ENCODE results near the gene WFDC5.

WFDC5 gene

GRCh38 chr20:45115386-45115774 lies 406 bp upstream of the WFDC5 start:
- no peak for DNase-seq (ENCODE audit: low spot score)

DNA sequence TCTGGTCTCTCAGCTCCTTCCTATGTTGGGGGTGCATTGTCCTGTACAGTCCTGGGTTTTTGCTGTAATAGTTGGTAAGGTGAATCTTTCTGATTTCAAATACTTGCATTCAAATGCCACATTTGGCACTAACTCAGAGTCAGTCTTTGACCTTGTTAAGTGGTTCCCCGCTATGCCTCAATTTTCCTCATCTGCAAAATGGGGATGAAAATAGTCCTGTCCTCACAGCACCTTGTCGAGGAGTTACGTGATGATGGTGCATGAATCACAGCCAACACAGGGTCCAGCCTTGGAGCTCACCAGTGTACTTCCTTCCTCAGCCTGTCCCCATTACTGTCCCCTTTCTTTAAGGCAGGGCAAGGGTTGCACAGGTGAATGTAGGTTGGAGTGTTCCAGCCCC lies 1.1 kb downstream of the WFDC5 start:
- DNase-seq (ENCODE audit: low spot score) = no peak

DNA sequence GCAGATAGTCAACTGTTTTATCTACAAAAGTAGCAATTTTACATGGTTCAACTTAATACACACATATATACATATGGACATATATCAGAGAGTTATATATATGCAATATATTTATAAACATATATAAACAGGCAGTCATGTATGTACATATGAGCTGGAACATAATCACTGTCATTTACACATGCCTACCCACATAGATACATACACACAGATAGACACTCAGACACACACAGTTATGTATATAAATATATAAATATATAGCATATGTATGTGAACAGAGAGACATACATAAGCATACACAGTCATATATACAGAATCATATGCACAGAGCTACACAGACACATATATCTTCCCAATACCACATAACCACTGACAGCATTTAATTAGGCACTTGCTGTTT lies 2.2 kb downstream of the WFDC5 start:
- no peak for DNase-seq (ENCODE audit: low spot score)

DNA sequence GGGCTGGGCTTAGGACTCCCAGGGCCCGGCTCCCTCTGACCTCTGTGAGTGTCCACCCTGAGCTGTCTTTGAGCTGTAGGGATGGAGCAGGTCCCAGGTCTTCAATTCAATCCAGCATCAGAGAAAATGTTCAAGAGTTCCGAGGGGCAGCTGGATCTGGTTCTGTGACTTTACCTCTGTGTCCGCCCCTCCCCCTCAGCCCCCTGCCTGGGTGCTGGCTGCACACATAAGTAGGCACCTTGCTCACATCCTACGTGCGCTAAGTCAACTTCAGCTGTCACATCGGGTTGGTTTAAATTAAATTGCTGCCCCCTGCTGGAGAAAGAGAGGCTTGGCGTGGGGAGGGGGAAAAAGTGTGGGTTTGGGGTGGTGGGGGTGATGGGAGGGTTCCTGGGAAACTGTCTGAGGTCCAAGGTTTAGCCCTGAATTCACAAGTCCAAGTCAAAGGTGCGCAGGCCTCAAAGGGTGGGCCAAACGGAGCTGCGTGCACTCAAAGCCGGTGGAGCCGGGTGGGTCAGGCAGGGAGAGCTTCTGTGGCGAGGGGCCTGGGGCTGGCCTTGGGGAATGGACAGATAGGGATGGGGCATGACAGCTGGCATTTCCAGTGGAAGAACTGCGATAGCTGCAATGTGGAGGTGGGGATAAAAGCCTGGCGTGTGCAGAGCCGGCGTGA lies 3.0 kb downstream of the WFDC5 start:
- no peak for DNase-seq (ENCODE audit: low spot score)

DNA sequence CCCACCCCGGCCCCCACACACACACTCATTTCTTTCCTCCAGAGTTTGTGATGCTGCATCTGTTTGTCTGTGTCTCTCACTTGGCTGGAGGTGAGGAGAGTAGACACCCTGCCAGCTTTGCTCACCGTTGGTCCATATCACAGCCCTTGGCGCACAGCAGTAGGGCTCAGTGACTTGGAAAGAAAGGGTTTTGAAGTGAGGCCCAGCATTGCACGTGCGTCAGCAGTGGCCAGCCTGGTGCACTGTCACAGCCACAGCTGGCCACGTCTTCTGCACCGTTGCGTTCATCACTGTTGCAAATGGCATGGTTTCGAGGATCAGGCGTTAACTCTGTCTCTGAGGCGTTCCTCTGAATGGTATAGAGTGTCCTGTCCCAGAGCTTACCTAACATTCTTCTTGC lies 3.7 kb downstream of the WFDC5 start:
- DNase-seq (ENCODE audit: low spot score) = no peak

DNA sequence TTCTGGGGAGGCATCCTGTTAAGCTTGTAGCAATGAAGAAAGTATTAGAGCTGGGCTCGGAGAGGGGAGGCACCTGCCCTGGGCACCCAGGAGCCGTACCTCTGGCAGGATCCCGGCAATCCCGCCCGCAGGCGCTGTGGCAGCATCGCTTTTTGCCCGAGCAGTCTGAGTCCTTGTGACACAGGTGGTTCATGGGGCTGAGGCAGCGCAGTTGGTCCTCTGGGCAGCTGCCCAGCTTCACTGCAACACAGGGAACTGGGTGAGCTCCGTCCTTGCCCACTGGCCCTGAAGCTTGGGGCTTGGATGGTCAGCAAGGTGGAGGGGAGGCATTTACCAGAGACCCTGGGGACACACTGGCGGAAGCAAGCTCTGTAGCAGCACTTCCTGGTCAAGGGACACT lies 4.7 kb downstream of the WFDC5 start:
- DNase-seq (ENCODE audit: low spot score) = no peak

GRCh38 chr20:45109634-45110033 lies 5.3 kb downstream of the WFDC5 start:
- no peak for DNase-seq (ENCODE audit: low spot score)

- no peak for DNase-seq (ENCODE audit: low spot score)
Measured at GRCh38 chr20:45105317-45105716, 9.7 kb downstream of the WFDC5 start.

GRCh38 chr20:45104786-45105185 lies 10.2 kb downstream of the WFDC5 start:
- no peak for DNase-seq (ENCODE audit: low spot score)

- no peak for DNase-seq (ENCODE audit: low spot score)
Measured at GRCh38 chr20:45103072-45103471, 11.9 kb downstream of the WFDC5 start.

GRCh38 chr20:45101333-45101850 lies 13.6 kb downstream of the WFDC5 start:
- no peak for DNase-seq (ENCODE audit: low spot score)

DNA sequence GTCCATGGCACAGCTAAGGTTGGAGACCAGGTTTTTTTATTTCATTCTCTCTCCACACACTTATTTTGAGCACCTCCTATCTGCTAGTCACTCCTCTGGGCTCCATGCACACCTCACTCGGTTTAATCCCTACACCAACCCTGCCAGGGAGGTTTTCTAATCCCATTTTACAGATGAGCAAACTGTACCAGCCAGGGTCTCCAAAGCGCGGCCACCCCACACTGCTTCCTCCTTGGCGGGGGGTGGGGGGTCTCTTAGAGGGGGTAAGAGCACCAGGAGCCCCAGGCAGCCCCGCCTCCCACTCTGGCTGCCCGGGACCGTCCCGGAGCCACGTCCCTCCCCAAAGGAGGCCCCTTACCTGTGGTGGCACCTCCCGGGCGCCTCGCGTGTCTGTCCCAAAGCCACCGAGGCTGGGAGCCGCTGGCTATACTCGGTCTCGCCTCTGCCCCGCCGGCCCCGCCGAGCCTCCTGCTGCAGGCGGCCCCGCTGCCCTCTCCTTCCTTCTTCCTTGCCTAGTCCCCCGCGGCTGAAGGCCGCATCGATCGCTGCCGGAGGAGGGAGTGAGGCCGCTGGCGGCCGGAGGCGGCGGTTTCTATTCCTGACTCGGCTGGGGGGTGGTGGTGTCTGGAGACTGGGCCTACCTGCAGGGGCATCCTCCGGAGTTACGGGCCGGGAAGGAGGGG lies 14.3 kb downstream of the WFDC5 start, which contains the start of gene KCNS1:
Gene KCNS1 (minus strand): TSS at position 565 of the 683 bp plus-strand sequence. CDS start 1,891 bp downstream, outside the sequence.
- no peak for DNase-seq (ENCODE audit: low spot score)

- no peak for DNase-seq (ENCODE audit: low spot score)
Measured at GRCh38 chr20:45098103-45098773, 16.7 kb downstream of the WFDC5 start.

DNA sequence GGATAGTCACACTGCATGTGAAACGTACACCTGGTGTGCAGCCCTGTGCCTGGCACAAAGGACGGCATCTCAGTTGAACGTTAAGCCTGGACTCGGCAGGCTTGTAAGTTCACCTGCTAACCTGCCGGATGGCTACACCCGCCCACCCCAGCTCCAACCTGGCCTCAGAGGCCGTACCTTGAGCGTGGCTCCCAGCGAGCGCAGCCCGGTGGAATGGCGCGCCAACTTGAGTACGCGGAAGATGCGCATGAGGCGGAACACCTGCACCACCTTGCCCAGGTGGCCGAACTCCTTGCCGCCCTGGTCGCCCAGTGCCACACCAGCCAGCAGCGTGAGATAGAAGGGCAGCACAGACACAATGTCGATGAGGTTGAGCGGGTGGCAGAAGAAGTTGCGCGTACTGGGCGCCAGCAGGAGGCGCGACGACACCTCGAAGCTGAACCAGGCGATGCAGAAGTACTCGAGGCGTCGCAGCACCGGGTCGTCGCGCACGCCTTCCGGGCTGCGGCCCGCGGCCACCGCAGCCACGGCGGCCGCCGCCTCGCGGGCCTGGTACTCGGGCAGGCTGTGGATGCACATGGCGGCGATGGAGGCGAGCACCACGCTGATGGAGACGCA lies 17.4 kb downstream of the WFDC5 start:
- DNase-seq (ENCODE audit: low spot score) = no peak

GRCh38 chr20:45096781-45097180 lies 18.2 kb downstream of the WFDC5 start:
- DNase-seq (ENCODE audit: low spot score) = no peak

GRCh38 chr20:45095805-45096238 lies 19.2 kb downstream of the WFDC5 start:
- peak; percentile 56 for DNase-seq (ENCODE audit: low spot score)

GRCh38 chr20:45094864-45095574 lies 20.0 kb downstream of the WFDC5 start:
- no peak for DNase-seq (ENCODE audit: low spot score)

DNA sequence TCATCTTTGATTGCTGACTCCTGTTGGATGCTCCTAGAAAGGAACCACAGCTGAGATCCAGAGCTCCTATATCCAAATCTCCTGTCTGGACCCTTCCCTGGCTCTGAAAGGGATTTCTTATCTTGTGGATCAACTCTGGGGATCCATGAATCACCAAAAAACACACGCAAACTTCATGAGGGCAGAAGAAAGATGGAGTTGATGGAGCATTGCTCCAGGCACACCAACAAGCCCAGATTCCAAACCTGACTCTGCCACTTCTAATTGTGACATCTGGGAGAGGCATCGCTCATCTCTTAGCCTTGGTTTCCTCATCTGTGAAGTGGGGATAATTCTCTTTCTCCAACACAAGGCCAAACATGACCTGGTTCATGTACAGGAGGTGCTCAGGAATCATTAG lies 20.8 kb downstream of the WFDC5 start:
- DNase-seq (ENCODE audit: low spot score) = no peak

DNA sequence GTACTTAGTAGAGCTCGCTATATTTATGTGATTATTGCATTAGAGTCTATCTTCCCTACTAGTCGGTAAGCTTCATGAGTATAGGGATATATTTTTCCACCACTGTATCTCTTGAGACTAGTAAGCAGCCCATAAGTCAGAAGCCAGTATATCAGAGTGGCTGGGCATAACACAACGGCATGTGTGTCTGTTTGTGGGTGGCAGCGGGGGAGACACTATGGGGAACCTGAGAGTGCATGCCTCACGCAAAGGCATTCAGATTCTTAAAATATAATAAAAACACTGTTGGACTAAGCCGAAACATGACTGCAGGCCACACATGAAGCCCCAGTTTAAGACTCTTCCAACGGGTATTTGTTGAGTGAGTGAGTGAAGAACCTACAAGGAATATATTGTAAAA lies 22.1 kb downstream of the WFDC5 start:
- DNase-seq (ENCODE audit: low spot score) = no peak

GRCh38 chr20:45091366-45091765 lies 23.6 kb downstream of the WFDC5 start:
- no peak for DNase-seq (ENCODE audit: low spot score)

GRCh38 chr20:45090481-45090880 lies 24.5 kb downstream of the WFDC5 start:
- no peak for DNase-seq (ENCODE audit: low spot score)

- no peak for DNase-seq (ENCODE audit: low spot score)
Measured at GRCh38 chr20:45088247-45088646, 26.7 kb downstream of the WFDC5 start.

Measured in cerebellar cortex (tissue), 1 donor.